ENCODE measurements around the gene PPP1R26.
"Not testable (repeated sequence)": the region's sequence is repeated elsewhere in the genome, so short reads cannot be mapped to it uniquely, and the experiment has no call there.

GRCh38 chr9:135535631-135536030 lies 56.0 kb downstream of the PPP1R26 start:
- TF ChIP-seq REPIN1 (tag by site-specific recombination; IDR thresholded peaks at IDR 0.05; ENCODE audit: low read depth); CTCF (tag by site-specific recombination; IDR thresholded peaks at IDR 0.05); ZNF394 (tag by site-specific recombination; IDR thresholded peaks at IDR 0.05; ENCODE audit: borderline replicate concordance): not testable (repeated sequence)

Measured in HEK293 (cell line).